GM12878 (cell line): ENCODE results near the gene IFI35. TPM values are rescaled to one million over a fixed set of nuclear protein-coding genes. Genes with fewer than 3 reads are reported as not detected.

ENCODE experiments used
- CBX5 ChIP-seq: sonication (generic); IDR thresholded peaks from 2 replicates; pipeline ENCODE4 v1.6.1; 2016; ENCODE audit warnings: low read depth, moderate library complexity, mild to moderate bottlenecking, inconsistent platforms
- CEBPB ChIP-seq, 2 experiments: fragments of 150-350 bp in 1 of 2; IDR thresholded peaks; 2 replicates each; pipeline ENCODE4 v1.6.1; 2012 to 2014; ENCODE audit warnings: low read depth in 2 of 2, low read length in 2 of 2, borderline replicate concordance in 1 of 2, inconsistent platforms in 1 of 2
- CHD2 ChIP-seq: IDR thresholded peaks from 2 replicates; pipeline ENCODE4 v1.6.1; 2011; ENCODE audit warnings: low read depth, low read length, improper control_type of control experiment, borderline replicate concordance
- E2F8 ChIP-seq: fragments of 450-650 bp; IDR thresholded peaks from 2 replicates; pipeline ENCODE4 v1.6.1; 2018; ENCODE audit warnings: mild to moderate bottlenecking, low read depth, moderate library complexity; ENCODE audit not compliant: partially characterized antibody
- EP300 ChIP-seq, 2 experiments: fragments of 150-350 bp in 1 of 2; IDR thresholded peaks; 2 replicates each; pipeline ENCODE4 v1.6.1; 2011 to 2012; ENCODE audit warnings: low read depth in 2 of 2, low read length in 2 of 2, borderline replicate concordance in 1 of 2, improper control_type of control experiment in 1 of 2, inconsistent platforms in 1 of 2; ENCODE audit not compliant: control insufficient read depth in 1 of 2
- FOXM1 ChIP-seq: IDR thresholded peaks from 2 replicates; pipeline ENCODE4 v1.6.1; 2012; ENCODE audit warnings: low read depth, mild to moderate bottlenecking, inconsistent platforms, low read length, moderate library complexity
- GABPA ChIP-seq: IDR thresholded peaks from 2 replicates; pipeline ENCODE4 v1.6.1; 2014; ENCODE audit warnings: antibody characterized with exemption, low read depth, mild to moderate bottlenecking, inconsistent platforms
- HDAC2 ChIP-seq: fragments of 200-600 bp; sonication (generic); IDR thresholded peaks from 2 replicates; pipeline ENCODE4 v1.6.1; 2017
- HDAC6 ChIP-seq: fragments of 200-600 bp; sonication (generic); IDR thresholded peaks from one replicate; pipeline ENCODE4 v1.8.0; 2017; ENCODE audit warnings: antibody characterized with exemption; ENCODE audit not compliant: unreplicated experiment
- KLF5 ChIP-seq: fragments of 450-650 bp; IDR thresholded peaks from 2 replicates; pipeline ENCODE4 v1.6.1; 2014; ENCODE audit warnings: mild to moderate bottlenecking; ENCODE audit not compliant: partially characterized antibody
- MEF2A ChIP-seq: IDR thresholded peaks from 2 replicates; pipeline ENCODE4 v1.6.1; 2011; ENCODE audit warnings: low read depth, mild to moderate bottlenecking, low read length, moderate library complexity; ENCODE audit not compliant: insufficient read depth
- MLLT1 ChIP-seq: fragments of 450-650 bp; IDR thresholded peaks from 2 replicates; pipeline ENCODE4 v1.6.1; 2016; ENCODE audit warnings: mild to moderate bottlenecking
- MXI1 ChIP-seq: fragments of 150-350 bp; IDR thresholded peaks from 2 replicates; pipeline ENCODE4 v1.6.1; 2011; ENCODE audit warnings: low read depth, mild to moderate bottlenecking, inconsistent platforms, low read length, improper control_type of control experiment
- MYB ChIP-seq: fragments of 150-350 bp; IDR thresholded peaks from 2 replicates; pipeline ENCODE4 v1.6.1; 2014; ENCODE audit warnings: mild to moderate bottlenecking, low read depth, low read length, borderline replicate concordance
- SP1 ChIP-seq: IDR thresholded peaks from one replicate; pipeline ENCODE4 v1.6.1; 2011; ENCODE audit warnings: low read depth, low read length
- SUPT20H ChIP-seq: IDR thresholded peaks from 2 replicates; pipeline ENCODE4 v1.6.1; 2011; ENCODE audit warnings: low read depth, mild to moderate bottlenecking, low read length, moderate library complexity, borderline replicate concordance; ENCODE audit not compliant: control insufficient read depth
- TCF12 ChIP-seq: IDR thresholded peaks from 2 replicates; pipeline ENCODE4 v1.6.1; 2011; ENCODE audit warnings: low read depth, mild to moderate bottlenecking, low read length
- TCF3 ChIP-seq: IDR thresholded peaks from 2 replicates; pipeline ENCODE4 v1.6.1; 2012; ENCODE audit warnings: low read depth, mild to moderate bottlenecking, low read length, borderline replicate concordance; ENCODE audit not compliant: insufficient read depth
- USF2 ChIP-seq: IDR thresholded peaks from 2 replicates; pipeline ENCODE4 v1.6.1; 2011; ENCODE audit warnings: low read depth, low read length, improper control_type of control experiment, borderline replicate concordance
- ZNF207 ChIP-seq: fragments of 450-650 bp; IDR thresholded peaks from 2 replicates; pipeline ENCODE4 v1.6.1; 2014; ENCODE audit warnings: antibody characterized with exemption, mild to moderate bottlenecking, borderline replicate concordance
- polyA plus RNA-seq, 11 experiments: library from polyadenylated mRNA; depleted of rRNA in 4 of 11; unstranded in 6 of 11; stranded (reverse) in 5 of 11; fragments of >200 nt; fragmentation: Nextera tagmentation in 4 of 11; fragmentation: Illumina TruSeq in 1 of 11; extraction: Ambion mirVana in 4 of 11; extraction: Trizol in 1 of 11; gene quantifications; 1 replicate in 1 of 11; 2 replicates in 10 of 11; pipeline versions ENCODE4 v1.2.1 to v1.2.3, GENCODE V29; 2011 to 2016; ENCODE audit warnings: inconsistent platforms in 2 of 11, missing spikeins in 2 of 11, low read depth in 1 of 11
- total RNA-seq, 4 experiments: library from RNA; depleted of rRNA in 3 of 4; stranded (reverse); fragments of >200 nt in 3 of 4; fragmentation: Illumina TruSeq in 1 of 4; extraction: Trizol in 1 of 4; gene quantifications; 2 replicates each; pipeline versions ENCODE4 v1.2.1 to v1.2.3, GENCODE V29; 2013 to 2021
- TF ChIP-seq, protein P1 (sequence below): IDR thresholded peaks from 2 replicates; pipeline ENCODE4 v1.6.1; 2012; ENCODE audit warnings: mild to moderate bottlenecking, low read depth, low read length

IFI35 gene
- total and polyA plus RNA-seq, 10 of the 15 experiments (the other 5 are each of a cell fraction or from before 2014, with no cell fraction given), result 18.4 to 92.2 (median 65.3) TPM

DNA sequence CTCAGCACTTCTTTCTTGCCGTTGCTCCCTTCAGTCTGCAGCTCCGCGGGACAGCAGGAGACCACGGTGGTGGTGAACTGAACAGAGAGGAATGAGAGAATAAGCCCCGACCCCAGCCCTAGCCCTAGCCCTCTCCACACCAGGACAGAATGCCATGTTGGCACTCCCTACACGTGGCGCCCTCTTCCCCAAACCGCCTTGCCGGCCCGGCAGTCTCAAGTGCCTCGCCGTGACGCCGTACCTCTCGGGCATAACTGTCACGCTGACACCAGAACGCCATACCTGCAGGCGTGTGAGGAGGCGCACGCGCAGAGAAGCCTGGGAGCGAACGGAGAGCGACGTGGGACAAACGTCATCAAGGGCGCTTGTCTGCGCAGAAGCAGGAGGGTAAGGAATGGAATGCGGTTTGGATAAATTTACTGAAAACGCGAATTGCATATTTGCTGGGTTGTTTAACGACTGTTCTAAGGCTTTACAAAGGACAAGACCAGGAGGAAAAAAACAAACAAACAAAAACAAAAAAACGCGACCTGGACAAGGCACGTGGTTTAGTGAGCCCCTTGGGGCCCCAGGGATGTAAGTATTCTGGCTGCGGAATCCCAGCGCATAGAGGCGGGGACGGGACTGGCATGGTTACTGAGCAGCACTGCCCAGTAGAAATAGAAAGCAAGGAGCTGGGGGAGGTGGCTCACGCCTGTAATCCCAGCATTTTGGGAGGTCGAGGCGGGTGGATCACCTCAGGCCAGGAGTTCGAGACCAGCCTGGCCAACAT, 42.2 kb upstream of the IFI35 start, which contains the start of gene AARSD1 (continued):
- TF ChIP-seq MEF2A (no peak), E2F8 (no peak), MXI1 (peak; percentile 97), SP1 (no peak), CHD2 (no peak), ZNF207 (peak; percentile 79; the same call in 1 of the 2 replicates), USF2 (no peak), SUPT20H (no peak), MLLT1 (peak; percentile 43; the same call in 1 of the 2 replicates), CEBPB (IDR thresholded peaks at IDR 0.05; ENCODE audit: borderline replicate concordance in 1 of 2, low read depth in 2 of 2, low read length in 2 of 2) (no peak), MYB (no peak), KLF5 (no peak), HDAC6 (no peak), EP300 (IDR thresholded peaks at IDR 0.05; ENCODE audit: borderline replicate concordance in 1 of 2, control insufficient read depth in 1 of 2, low read depth in 2 of 2, low read length in 2 of 2) (no peak), FOXM1 (no peak), GABPA (no peak), TCF3 (no peak), HDAC2 (no peak), CBX5 (no peak), TCF12 (no peak)
- TF ChIP-seq, protein P1, sequence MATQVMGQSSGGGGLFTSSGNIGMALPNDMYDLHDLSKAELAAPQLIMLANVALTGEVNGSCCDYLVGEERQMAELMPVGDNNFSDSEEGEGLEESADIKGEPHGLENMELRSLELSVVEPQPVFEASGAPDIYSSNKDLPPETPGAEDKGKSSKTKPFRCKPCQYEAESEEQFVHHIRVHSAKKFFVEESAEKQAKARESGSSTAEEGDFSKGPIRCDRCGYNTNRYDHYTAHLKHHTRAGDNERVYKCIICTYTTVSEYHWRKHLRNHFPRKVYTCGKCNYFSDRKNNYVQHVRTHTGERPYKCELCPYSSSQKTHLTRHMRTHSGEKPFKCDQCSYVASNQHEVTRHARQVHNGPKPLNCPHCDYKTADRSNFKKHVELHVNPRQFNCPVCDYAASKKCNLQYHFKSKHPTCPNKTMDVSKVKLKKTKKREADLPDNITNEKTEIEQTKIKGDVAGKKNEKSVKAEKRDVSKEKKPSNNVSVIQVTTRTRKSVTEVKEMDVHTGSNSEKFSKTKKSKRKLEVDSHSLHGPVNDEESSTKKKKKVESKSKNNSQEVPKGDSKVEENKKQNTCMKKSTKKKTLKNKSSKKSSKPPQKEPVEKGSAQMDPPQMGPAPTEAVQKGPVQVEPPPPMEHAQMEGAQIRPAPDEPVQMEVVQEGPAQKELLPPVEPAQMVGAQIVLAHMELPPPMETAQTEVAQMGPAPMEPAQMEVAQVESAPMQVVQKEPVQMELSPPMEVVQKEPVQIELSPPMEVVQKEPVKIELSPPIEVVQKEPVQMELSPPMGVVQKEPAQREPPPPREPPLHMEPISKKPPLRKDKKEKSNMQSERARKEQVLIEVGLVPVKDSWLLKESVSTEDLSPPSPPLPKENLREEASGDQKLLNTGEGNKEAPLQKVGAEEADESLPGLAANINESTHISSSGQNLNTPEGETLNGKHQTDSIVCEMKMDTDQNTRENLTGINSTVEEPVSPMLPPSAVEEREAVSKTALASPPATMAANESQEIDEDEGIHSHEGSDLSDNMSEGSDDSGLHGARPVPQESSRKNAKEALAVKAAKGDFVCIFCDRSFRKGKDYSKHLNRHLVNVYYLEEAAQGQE, result no peak
